Activated CD4-positive, alpha-beta T cell treated with anti-CD3 and anti-CD28 coated beads, Interleukin-2, amount 50 U/mL, for 4 hours (primary cell): Measurements from ENCODE around the gene APBA2.
A peak's percentile ranks its signal among the peaks of the same experiment; 100 is the strongest.

Source experiments
- DNase-seq, 2 experiments: peaks; one replicate each; pipeline ENCODE4 v3.0.0-alpha.2; 2020

The APBA2 gene

DNA sequence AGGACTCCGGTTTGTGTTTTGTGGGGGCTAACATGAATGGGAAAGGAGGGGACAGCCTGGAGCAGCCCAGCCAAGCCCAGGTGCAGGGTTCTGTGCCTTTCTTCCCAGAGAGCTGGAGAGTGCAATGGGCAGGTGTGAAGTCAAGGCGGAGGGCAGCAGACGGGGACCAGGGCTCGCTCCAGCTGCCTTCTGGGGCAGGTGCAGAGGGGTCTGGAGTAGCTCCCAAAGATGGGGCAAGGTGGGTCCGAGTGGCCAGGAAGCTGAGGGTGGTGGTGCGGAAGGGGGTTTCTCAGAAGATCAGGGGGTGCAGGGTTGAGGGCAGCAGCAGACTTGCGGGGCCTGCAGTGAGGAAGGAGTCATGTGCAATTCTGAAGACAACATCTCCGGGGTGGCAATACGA is 225.0 kb downstream of the APBA2 start:
- no peak for DNase-seq

DNA sequence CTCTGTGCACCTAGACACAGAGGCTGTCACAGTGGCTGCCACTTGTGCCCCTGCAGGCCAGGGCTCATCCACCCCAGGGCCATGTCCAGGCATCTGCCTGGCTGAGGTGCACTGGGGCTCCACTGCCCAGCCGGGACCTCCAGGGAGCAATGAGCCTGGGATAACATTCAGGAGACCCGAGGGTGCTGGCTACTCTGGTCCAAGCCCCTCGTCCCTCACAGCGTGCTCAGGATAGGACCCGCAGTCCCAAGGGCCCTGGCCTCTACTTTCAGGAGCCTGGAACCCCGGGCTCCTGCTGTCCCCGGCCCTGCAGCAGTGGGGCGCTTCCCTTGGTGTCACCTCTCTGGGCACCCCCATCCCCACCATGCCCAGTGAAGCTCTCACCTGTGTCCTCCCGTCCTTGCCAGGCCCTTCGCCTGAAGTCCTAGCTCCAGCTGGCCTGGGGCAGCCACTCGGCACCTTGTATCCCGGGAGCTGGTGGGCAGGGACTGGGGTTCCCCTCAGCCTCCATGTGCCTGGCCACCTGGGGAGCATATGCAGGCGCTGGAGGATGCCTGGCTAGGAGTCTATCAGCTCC is 226.0 kb downstream of the APBA2 start:
- DNase-seq, result no peak

GRCh38 chr15:29113336-29114220 is 227.8 kb downstream of the APBA2 start:
- no peak for DNase-seq

DNA sequence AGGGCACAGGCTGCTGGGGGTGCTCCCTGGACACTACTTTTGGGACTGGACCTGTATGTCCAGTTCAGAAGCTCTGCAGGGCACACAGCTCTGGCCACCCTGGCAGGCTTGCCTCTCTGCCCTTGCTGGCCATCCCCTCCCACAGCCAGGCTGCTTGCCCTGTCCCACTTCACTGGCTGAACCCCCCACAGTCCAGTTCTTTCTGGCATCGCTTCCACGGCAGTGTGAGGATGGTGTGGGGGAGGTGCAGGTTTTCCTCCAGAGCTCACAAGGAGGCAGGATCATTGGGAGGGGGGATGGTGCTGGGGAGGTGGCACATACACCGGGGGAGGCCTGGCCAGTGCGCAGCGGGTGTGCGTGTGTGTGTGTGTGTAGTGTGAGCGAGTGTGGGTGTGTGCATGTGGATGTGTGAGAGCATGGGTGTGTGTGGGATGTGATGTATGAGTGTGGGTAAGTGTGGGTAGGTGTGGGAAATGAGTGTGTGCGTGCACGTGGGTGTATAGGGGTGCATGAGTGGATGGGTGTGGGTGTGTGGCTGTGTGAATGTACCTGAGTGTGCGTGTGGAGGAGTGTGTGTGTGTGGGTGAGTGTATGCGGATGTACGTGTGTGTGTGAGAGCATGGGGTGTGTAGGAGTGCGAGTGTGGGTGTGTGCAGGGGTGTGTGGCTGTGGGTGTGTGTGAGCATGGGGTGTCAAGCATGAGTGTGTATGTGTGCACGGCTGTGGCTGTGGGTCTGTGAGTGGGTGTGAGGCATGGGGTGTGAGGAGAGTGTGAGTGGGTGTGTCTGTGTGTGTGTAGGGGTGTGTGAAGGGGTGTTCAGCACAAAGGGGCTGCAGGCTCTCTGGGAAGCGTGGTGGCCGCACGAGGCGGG is 228.7 kb downstream of the APBA2 start:
- DNase-seq, result peak; percentile 16 to 25

- no peak for DNase-seq
Measured at GRCh38 chr15:29115093-29115991, 229.6 kb downstream of the APBA2 start.

DNA sequence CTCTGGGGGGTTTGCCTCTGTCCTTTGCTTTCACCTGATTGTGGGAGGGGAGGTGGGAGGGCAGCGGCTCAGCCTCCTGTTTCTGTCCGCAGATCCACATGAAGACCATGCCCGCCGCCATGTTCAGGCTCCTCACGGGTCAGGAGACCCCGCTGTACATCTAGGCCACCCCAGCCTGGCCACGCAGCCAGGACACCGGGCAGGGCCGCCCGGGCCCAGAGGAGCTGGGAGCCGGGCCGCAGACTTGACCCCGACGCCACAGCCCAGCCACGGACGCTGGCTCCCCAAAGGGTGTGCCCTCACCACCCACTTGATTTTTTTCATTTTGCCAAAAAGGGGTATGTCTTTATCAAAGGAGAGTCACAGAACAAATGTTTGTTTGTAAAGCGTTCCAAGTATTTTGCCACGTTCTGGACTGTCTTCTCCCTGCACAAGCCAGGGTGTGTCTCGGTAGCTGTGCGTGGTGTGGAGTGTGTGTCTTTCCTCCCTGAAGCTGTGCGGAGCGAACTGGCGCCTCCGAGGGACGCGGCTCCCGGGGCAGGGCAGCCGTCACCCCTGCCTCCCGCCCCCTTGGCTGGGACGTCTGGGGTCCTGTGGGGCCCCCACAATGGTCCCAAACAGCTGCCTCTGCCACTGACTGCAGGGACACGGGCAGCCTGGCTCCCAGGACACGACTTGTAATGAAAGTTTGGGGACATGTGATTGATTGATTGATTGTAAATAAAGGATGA is 231.4 kb downstream of the APBA2 start:
- DNase-seq, result no peak

GRCh38 chr15:29117778-29118177 is 232.0 kb downstream of the APBA2 start:
- DNase-seq, result no peak

DNA sequence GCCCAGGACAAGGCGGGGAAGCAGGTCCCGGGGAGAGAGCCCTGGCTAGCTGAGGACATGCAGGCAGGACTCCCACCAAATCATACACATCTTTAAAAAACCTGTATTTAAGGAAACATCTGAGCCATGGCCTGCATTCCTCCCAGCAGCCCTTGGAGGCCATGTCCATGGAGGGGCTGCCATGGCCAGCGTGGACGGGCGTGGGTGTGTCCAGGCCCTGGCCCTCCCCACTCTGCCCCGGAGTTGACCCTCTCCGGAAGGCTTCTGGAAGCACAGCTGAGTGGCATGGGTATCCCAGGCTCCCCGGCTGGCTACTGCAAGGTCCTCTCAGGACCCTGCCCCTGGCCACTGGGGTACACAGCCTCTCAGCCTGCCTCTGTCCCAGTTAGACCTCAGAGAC is 234.1 kb downstream of the APBA2 start:
- DNase-seq, result no peak

DNA sequence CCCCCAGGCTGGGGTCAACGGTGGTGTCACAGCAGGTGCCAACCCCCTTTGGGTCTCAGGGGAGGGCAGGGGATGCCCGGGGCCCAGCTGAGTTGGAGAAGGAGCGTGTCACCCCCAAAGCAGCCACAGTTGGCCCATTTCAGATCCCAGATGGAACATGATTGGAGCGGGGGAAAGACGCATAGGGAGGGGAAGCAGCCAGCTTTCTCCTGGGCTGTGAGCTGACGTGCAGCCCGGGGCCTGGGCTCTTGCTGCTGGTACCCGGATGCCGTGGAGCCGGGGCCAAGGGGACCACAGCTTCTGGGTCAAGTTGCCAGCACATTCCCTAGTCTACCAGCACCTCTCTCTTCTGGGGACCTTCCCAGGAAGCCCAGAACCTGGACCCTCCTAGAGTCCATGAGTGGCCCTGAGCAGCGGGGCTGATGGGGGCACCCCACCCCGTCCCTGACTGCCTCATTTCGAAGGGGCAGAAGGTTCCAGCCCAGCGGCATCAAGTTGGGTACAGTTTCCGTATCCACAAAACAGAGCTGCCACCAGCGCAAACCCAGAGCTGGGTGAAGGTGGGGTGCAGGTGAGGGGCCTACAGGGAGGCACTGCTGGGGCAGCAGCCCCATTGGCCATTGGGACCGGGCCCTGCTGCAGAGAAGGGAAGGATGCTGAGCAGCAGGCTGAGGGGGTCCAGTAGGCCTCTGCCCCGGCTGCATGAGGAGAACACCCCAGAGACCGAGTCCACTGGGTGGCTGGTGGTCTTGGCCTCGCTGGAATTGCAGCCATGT is 235.0 kb downstream of the APBA2 start:
- no peak for DNase-seq

DNA sequence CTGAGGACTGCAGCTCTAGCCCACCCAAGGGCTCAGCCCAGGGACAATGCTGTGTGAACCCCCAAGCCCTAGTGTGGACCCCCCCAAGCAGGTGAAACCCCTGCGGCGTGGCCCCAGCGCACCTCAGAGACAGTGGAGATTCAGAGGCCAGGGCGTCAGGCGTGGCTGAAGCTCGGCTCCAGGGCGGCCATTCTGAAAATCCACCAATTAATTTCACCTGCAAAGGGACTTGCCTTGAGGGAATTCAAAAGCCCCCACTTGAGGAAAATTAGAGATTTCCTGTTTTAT is 235.5 kb downstream of the APBA2 start:
- DNase-seq, result no peak

DNA sequence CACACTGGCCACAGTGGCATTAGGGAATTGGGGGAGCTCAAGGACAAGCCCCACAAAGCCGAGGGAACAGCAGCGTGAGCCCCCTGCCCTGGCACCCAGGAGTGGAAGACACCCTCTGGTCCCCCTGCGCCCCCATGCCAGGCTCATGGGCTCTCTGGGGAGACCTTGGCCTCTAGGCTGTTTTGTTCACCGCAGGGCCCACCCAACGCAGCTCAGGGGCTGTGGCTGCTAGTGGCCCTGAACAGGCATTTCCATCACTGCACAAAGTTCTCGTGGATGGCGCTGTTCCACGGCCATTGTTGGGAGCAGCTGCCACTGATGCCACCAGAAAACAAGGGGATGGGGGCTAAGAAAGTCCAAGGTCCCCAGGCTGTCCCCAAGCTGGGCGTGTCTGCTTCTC is 236.1 kb downstream of the APBA2 start:
- DNase-seq, result no peak

DNA sequence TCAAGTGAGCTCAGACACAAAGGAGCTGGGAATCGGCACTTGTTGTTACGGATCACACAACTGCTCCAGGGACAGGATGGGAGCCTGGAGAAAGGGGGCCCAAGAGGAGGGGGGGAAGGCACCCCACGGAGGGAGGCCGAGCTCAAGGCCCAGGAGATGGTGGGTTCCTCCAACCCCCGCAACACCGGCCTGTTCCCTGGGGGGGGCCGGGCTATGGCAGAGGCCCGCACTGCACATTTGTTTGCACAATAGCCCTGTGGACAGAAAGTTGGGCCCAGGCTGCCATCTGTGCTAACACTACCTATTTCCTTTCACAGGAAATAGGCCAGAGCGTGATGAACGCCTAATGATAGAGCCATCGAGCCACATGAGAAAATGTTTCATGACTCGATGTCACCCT is 236.7 kb downstream of the APBA2 start:
- no peak for DNase-seq

- no peak for DNase-seq
Measured at GRCh38 chr15:29123171-29123570, 237.4 kb downstream of the APBA2 start.

GRCh38 chr15:29123991-29124390 is 238.2 kb downstream of the APBA2 start:
- no peak for DNase-seq

DNA sequence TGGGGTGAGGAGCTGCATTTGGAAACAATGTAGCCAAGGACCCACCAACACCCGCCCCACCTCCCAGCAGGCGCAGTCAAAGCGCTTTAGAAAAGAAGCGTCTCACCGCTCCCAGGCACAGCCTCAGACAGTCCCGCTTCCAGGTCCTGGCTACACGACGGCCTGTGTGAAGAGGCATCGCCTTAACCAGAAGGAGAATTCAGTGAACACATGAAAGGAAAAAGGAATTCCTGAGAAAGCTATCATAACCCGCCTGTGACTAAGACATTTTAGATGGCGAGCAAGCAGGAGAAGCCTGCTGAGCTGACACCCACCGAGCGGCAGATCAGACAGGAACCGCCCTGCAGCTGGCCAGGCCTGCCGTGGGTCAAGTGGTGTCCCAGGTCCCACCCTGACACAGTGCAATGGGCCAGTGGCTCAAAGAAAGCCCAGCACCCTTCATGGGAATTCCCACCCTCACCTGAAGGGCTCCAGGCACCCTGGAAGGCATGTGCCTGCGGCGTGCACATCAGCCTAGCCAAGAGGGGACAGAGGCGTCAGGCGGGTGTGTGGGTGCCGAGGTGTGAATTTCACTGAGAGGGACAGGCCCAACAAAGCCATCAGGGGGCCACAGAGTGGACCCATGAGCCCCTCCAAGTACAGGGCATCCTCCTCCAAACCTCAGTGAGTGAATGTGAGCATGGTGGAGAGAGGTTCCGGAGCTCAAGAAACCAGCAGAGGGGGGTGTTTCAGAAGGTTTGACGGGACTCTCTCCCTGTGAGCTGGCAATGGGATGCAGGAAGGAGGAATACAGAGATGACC is 239.0 kb downstream of the APBA2 start:
- no peak for DNase-seq

- DNase-seq, result no peak
Measured at GRCh38 chr15:29125382-29126207, 239.8 kb downstream of the APBA2 start.

DNA sequence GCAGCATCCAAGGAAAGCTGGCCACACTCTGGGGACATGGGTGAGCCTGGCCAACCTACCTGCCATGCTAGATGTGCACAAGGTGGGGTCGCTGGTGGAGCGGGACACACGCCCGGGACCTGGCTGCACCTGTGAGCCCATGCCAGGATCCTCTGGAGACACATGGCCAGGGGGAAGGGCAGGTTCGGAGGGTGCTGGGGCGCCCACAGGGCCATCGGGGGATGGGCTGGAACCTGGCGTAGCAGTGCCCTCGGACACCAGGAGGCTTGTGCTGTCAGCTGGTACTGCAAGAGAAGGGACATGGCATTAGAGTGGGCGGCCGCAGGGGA is 240.4 kb downstream of the APBA2 start:
- no peak for DNase-seq

GRCh38 chr15:29126821-29127461 is 241.2 kb downstream of the APBA2 start:
- DNase-seq, result no peak
